Activated T-cell treated with anti-CD3 and anti-CD28 coated beads for 1 hour (primary cell): ENCODE measurements around the gene ACTR3.

Source experiments
- DNase-seq: peaks from one replicate; pipeline ENCODE4 v3.0.0-alpha.2; 2020; ENCODE audit warnings: low read depth

The ACTR3 gene

DNA sequence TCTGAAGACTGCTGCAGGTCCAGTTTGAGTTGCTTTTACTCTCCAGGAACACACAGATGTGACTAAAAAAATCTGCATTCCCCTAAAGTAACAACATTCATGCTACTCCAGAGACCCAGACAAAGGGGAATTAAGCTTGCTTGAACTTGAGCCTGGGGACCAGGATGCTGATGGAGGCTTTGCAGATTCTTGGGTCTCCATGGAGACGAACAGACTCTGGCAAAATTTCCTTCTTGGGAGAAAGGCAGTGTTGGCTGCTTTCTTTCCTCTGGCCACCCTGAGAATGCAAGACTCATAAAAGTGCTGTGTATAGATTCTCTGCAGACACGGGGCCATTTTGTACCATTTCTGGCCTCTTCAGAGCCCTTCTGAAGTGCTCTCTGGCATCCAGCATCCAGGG, 112.0 kb downstream of the ACTR3 start:
- DNase-seq: no peak

DNA sequence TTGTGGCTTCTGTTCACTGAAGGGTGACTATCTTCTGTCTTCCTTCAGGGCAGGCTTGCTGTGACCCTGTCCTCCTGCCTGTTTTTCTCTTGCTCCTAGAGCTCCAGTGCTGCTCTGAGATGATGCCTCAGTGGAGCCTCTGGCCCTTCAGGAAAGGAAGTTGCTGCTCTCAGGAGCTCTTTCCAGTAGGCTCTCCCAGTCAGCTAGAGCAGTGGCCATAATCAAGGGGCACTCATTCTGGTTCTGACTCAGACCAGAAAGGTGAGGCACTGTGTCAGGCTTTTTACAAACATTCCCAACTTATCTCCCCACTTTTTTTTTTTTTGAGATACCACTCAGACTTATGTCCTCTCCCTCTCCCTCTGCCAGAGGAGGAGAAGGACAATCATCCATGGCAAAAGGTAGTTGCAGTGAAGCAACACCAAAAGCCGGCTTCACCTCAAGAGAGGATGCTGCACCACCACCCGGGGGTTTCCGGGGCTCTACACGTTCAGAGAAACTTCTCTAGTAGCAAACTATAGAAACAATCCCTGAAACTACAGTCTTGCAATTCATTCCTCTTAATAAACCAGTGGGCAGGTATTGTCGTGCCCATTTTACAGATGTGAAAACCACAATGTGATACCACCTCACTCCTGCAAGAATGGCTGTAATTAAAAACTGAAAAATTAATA, 115.4 kb downstream of the ACTR3 start:
- no peak for DNase-seq

DNA sequence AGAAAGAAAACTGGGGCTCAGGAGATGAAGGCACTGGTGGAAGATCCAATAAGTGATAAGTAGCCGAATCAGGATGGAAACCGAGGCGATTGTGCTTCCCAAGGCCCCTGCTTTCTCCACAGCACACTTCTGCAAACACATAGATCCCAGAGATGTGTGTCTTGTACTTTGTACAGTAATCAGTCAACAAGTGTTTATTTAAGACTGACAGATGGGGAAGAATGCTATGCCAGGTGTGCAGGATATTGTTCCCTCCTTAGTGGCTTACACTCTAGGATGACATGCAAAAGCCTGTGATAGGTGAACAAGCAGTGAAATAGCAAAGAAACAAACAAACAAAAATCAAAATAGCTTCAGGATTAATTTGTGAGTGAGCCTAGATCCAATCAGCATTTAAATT, 116.6 kb downstream of the ACTR3 start:
- no peak for DNase-seq

DNA sequence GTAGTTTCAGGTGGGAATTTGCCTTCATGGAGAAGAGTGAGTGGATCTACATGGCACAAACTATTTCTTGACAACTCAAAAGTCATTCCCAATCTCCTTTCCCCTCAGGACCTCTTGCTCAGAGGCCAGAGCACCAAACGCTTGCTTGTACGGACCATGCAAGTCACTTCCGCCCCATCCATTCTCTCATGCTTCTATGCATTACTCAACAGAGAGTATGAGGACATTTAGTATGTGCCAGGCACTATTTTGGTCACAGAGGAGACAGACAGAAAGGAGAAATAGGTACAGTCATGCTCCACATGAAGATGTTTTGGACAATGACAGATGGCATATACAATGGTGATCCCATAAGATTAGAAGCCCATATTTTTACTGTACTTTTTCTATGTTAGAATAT, 117.5 kb downstream of the ACTR3 start:
- DNase-seq: no peak

DNA sequence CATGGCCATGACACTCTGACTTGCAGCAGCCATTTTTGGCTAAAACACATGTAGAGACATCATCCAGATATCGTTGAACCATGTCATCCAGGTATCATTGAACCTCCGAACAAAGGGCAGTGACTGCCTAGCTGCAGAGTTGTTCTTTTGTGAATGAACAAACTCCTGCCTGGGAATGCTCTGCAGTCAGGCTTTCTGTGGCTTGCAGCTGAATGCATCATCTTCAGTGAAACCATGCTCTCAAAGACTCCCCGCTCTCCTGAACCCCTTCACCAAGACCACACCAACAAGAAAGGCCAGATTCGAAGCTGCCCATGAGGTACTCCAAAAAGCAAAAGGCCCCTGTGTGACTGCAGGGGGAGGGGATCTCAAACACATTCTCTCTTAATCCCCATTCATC, 118.8 kb downstream of the ACTR3 start:
- no peak for DNase-seq

DNA sequence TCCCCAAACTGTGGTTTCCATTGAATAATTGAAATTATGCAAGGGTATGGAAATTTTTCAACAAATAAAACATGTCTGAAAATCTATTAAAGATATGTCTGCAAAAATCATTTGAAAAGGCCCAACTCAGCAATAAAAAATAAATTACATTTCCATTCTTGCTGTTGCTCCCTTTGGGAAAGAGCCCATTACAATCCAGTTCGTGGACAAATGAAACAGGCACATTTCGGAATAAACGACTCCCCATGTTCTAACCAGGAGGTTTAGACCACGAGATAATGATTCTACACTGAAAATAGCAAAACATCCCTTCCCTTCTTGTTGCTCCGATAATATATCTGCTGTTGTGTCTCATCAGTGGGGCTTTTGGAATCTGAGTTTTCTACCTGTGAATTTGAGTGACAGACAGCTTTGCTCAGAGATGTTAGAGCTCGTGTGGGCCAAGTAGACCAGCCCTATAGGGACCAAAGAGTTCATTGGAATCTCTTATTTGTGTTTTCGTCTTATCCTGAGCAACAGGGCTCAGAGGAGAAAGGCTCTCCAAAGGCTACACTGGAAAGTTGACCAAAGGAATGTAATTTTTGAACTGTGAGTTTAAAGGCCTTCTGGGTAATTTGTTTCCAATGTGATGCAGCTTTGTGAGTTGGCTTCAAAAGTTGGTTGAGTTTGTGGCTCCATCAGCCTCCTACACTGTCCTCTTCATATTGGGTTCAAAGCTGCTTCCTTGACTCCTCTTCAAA, 119.5 kb downstream of the ACTR3 start:
- DNase-seq: no peak

DNA sequence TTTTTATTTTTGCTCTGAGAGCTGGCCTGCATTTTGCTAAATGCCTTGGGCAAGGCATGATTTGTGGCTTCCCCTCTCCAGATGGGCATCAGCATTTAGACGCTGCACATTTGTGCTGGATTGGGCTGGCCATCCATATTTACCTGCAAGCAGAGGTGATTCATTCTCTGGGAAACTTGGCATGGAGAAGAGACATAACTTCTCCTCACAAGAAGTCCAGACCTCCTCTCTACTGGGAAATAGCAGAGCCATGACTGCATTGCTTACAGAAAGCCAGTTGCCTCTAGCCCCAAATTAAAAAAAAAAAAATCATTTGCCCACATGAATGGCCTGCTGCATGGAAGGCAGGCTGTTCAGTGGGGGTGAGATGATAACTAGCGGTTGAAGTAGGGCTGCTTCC, 120.1 kb downstream of the ACTR3 start:
- DNase-seq: no peak

DNA sequence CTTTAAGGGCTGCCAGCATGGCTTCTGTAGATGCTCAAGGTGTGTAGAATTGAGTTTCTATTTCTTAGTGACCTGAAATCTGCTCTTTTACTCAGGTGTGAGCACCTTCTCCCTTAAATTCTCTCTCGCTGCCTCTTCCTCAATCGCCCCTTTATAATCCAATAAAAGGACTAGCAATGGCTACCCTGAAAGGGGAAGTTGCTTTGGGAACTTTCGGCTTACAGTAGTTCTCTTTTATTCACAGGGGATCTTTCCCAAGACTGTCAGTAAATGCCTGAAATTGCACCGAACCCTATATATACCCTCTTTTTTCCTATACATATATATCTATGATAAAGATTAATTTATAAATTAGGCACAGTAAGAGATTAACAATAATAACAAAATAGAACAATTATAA, 121.8 kb downstream of the ACTR3 start:
- no peak for DNase-seq
